Astrocyte of the cerebellum (primary cell): ENCODE measurements around the gene GATAD1.

Experiments
- DNase-seq: peaks from one replicate; pipeline ENCODE4 v3.0.0-alpha.2; 2011; ENCODE audit warnings: low read depth
- H3K4me3 ChIP-seq: 2 replicates; pipeline ENCODE4 v1.5.1; 2011; ENCODE audit warnings: mild to moderate bottlenecking, low read depth, low read length, moderate library complexity
- in situ Hi-C: cut with HindIII; loops from 2 replicates; pipeline ENCODE4 v1.10.0; 2017; ENCODE audit warnings: low sequenced_read_pairs
- TF ChIP-seq, protein P1 (sequence below): IDR thresholded peaks from 2 replicates; pipeline ENCODE4 v1.5.1; 2012; ENCODE audit warnings: low read length, low read depth, moderate library complexity, mild to moderate bottlenecking; ENCODE audit errors: missing control alignments

GATAD1 gene

GRCh38 chr7:92422926-92423325, 24.4 kb upstream of the GATAD1 start:
- H3K4me3 ChIP-seq, result no peak overlapping the region
- DNase-seq, result no peak
- TF ChIP-seq, protein P1, sequence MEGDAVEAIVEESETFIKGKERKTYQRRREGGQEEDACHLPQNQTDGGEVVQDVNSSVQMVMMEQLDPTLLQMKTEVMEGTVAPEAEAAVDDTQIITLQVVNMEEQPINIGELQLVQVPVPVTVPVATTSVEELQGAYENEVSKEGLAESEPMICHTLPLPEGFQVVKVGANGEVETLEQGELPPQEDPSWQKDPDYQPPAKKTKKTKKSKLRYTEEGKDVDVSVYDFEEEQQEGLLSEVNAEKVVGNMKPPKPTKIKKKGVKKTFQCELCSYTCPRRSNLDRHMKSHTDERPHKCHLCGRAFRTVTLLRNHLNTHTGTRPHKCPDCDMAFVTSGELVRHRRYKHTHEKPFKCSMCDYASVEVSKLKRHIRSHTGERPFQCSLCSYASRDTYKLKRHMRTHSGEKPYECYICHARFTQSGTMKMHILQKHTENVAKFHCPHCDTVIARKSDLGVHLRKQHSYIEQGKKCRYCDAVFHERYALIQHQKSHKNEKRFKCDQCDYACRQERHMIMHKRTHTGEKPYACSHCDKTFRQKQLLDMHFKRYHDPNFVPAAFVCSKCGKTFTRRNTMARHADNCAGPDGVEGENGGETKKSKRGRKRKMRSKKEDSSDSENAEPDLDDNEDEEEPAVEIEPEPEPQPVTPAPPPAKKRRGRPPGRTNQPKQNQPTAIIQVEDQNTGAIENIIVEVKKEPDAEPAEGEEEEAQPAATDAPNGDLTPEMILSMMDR, result no peak
- in situ Hi-C loops, result no loop called here

DNA sequence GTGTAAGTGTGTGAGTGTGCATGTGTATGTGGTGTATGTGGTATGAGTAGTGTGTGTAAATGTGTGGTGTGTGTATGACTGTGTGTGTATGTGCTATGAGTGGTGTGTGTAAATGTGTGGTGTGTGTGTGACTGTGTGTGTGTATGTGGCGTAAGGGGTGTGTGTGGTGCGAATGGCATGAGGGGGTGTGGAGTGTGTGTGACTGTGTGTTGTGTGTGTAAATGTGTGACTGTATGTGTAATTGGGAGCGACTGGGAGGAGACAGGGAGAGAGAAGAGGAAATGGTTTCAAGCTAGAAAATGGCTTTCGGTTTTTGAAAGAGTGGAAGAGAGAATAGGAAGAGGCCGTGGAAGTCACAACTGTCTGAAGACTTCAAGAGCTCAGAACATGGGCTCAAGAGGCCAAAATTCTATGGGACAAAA, 23.6 kb upstream of the GATAD1 start:
- no peak overlapping the region for H3K4me3 ChIP-seq
- DNase-seq, result no peak
- TF ChIP-seq, protein P1, result no peak
- in situ Hi-C loops, result no loop called here

DNA sequence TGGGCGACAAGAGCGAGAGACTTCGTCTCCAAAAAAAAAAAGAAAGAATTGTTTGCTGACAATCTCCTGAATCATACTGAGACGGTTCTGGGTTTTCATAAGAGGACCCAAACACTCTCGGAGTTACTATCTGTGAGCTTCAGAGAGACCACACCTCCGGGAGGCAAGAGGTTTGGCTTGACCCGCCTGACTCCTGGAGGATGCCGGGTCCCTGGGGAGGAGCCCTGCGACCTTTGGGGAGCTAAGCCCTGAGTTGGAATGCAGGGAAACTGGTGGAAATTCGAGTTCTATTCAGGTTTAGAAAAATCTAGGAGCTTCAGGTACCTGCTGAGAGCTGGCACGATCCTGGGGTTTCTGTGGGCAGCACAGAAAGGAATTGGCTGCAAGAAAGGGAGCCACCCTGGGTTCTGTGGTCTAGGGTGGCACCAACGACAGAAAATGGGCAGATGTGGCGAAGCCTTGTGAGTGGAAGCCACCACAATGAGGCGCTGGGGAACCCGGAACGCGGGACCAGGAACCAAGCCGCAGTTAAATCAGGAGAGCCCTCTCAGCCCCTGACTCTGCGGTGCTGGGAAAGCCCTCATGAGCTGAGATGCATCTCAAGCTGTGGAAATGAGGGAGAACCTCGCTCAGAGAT, 21.9 kb upstream of the GATAD1 start:
- H3K4me3 ChIP-seq, result no peak overlapping the region
- no peak for DNase-seq
- in situ Hi-C loops, result no loop called here
- TF ChIP-seq, protein P1, result no peak

DNA sequence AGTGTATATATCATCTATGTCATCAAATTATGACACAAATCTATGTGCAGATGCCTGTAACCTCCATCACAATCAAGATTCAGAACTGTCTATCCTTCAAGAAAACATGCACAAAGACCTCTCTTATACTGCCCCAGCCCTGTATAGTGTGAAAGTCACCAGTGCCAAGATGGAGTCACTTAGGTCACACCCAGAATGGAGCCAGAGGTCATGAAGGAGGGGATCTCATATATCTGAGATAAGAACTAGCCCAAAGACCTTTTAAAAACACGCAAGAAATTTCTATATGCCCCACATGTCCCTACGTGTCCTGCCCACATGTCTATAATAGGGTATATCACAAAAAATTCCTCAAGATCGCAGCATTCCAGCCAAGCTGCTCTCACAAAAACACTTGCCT, 20.1 kb upstream of the GATAD1 start:
- in situ Hi-C loops, result no loop called here
- TF ChIP-seq, protein P1, result no peak
- H3K4me3 ChIP-seq, result no peak overlapping the region
- DNase-seq, result no peak

DNA sequence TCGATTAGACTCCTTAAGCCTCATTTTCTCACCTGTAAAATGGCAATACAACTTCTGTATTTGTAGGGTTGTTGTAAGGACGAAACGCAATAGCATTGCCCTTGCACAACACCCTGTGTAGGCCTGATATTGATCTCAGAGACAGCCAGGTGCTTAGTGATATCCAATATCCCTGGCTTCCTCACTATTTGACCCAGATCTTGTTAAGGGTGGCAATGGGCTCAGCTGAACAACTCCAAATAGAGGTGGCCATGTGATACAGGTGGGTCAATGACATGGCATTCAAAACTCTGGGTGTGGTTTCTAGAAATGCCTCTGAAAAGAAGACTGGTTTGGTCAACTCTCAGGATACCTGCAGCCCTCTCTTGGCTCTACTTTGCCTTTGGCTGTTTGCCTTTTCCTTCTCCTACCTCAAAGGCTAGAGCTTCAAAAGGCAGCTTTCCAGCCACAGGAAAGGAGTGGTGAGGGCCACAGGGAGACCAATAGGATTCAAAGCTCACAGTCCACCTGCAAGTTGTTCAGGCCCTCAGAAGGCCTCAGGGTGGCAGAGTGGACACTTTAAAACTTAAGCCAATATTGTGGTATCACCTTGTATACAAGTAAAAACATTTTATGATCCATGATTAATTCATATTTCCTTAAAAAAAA, 14.9 kb upstream of the GATAD1 start:
- no peak overlapping the region for H3K4me3 ChIP-seq
- TF ChIP-seq, protein P1, result no peak
- in situ Hi-C loops, result no loop called here
- no peak for DNase-seq

- DNase-seq, result no peak
- no peak overlapping the region for H3K4me3 ChIP-seq
- in situ Hi-C loops, result no loop called here
- TF ChIP-seq, protein P1, result no peak
Measured at GRCh38 chr7:92433019-92433418, 14.3 kb upstream of the GATAD1 start.

GRCh38 chr7:92435542-92435941, 11.7 kb upstream of the GATAD1 start:
- TF ChIP-seq, protein P1, result no peak
- H3K4me3 ChIP-seq, result no peak overlapping the region
- in situ Hi-C loops, result no loop called here
- no peak for DNase-seq
